Fibroblast of skin of back (primary cell): ENCODE data around the gene TNFRSF14.
"Not testable (repeated sequence)": the region's sequence is repeated elsewhere in the genome, so short reads cannot be mapped to it uniquely, and the experiment has no call there.

Experiments
- DNase-seq: peaks from one replicate; pipeline ENCODE4 v3.0.0-alpha.2; 2013

Gene TNFRSF14

GRCh38 chr1:2539312-2539907 is 16.8 kb upstream of the TNFRSF14 start:
- DNase-seq, result no peak

GRCh38 chr1:2540816-2541492 is 15.2 kb upstream of the TNFRSF14 start:
- DNase-seq, result no peak

GRCh38 chr1:2541619-2542245 is 14.4 kb upstream of the TNFRSF14 start:
- peak; percentile 50 for DNase-seq

DNA sequence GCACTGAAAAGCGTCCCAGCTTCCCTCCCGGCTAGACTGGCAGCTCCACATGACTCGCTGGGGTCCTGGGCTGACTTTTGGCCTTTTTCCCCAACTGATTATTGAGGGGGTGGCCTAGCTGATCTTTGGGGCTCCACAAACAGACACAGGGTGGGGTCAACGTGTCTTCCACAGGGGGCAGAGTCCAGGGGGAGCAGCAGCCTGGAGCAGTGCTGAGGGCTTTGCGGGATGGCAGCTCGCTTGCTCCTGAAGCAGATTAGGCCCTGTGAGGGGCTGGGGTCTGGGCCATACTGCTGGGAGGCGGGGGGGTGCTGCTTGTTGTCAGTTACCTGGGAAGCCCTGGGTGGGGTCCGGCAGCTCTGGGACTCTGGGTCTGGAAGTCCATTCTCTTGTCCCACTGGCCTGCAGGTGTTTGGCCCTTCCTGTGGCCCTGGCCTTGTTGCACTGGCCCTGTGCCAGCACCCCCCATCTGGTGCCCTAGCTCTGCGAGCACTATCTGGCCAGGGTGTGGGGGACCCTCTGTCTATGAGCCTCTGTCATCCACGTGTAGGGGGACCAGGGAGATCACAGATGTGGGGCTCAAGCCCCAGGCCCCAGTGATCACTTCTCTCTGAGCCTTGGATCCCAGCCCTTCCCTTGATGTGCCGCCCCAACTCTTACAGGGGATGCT is 13.8 kb upstream of the TNFRSF14 start:
- no peak for DNase-seq

DNA sequence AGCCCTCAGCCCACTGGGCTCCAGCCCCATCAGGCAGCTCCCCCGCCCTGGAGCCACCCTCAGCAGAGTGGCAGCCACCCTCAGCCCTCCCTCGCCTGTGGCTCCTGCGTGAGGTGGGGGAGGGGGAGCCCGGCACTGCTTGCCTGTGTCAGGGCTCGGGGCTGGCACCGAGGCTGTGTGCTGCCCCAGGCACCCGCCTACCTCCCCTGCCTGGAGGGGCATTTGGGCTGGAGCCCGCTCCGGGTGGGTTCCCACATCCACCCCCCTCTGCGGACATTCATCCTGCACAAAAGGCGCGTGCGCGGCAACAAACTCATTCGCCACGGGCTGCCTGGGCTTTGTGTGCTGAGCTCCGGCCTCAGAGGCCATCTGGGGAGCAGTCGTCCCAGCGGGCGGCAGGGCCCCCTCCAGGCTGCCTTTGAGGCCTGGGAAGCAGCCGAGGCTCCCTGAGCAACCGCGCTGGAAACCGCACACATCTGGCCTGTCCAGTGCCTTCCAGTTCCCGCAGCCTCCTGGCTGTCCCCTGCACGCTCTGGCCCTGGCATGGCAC is 12.6 kb upstream of the TNFRSF14 start:
- peak; percentile 45 for DNase-seq

- no peak for DNase-seq
Observed at GRCh38 chr1:2544093-2544874, 11.9 kb upstream of the TNFRSF14 start.

- DNase-seq, result no peak
Observed at GRCh38 chr1:2544875-2545640, 11.1 kb upstream of the TNFRSF14 start.

DNA sequence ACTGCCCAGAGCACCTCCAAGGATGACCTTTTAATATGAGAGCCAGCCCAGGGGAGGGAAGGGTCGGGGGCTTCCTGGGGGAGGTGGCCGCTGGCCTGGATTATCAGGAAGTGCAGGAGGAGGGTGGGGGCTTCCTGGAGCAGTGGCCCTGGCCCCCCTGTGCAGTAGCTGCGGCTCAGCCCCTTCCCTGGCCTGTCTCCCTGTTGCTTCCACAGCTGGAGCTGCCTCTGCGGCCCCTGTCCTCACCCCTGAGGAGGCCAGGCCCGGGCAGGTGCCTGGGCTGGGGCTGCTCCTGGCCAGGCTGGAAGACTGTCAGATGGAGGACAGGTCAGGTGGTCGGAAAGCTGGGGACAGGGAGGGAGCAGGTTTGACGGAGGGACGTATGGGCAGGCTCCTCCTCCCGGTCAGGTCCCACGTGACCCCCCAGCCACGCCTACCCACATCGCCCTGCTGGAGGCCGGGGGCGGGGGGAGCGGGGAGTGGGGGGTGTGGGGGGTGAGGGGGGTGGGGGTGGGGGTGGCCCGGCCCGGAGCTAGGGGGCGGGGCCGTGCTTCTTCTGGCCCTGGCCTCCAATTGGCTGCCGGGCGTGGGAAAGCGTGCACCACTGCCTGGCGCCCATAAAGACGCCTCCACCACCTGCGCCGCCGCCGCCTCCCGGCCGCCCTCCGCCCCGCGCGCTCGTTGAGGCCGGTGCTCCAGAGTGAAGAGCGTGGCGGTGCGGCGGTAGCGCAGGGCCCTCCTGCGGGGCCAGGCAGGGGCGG is 10.2 kb upstream of the TNFRSF14 start:
- peak; percentile 82 for DNase-seq

- DNase-seq, result peak; percentile 88
Observed at GRCh38 chr1:2546515-2547209, 9.5 kb upstream of the TNFRSF14 start.

- no peak for DNase-seq
Observed at GRCh38 chr1:2547210-2548067, 8.7 kb upstream of the TNFRSF14 start.

DNA sequence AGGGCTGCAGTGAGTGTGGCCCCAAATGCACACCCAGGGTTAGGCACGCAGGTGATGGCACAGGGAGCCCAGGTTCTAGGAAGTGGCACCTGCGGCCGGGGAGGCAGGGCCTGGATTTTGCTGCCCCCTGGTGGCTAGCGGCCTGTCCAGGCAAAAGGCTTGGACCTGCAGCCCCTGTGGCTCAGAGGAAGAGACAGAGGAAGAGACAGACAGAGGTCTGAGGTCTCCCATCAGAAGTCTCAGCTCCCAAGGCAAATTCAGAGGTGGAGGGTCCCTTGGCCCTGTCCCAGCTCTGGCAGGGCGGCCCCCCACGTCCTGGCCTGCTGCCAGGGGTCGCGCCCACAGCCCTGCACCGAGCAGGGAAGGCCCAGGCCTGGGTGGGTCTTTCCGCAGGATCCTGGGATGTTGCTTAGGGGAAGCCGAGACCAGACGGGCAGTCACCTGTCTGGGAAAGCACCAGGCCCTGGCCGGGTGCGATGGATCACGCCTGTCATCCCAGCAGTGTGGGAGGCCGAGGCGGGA is 8.0 kb upstream of the TNFRSF14 start:
- DNase-seq, result peak; percentile 62

DNA sequence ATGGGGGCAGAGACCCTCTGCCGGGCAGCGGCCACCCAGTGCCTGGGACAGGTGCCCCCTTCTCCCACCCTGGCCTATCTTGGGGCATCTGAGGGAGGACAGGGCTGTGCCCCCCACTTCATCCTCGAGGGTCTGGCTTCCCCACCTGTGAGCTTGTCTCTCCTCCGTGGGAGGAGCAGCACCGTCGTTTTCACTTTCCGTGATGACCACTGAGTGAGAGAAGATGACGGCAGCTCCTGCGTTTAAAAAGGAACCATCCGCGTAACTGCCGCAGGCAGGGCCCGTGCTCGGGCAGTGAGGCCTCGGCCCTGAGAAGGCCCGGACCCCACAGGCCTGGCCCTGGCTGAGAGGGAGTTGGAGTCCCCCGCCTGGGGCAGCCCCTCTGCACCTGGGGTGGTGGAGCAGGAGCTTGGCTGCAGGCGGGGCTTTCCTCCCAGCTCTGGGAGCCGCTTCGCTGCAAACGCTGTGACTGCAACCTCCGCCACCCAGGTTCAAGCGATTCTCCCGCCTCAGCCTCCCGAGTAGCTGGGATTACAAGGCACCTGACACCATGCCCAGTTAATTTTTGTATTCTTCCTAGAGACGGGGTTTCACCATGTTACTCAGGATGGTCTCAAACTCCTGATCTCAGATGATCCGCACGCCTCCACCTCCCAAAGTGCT is 6.7 kb upstream of the TNFRSF14 start:
- DNase-seq, result not testable (repeated sequence)

DNA sequence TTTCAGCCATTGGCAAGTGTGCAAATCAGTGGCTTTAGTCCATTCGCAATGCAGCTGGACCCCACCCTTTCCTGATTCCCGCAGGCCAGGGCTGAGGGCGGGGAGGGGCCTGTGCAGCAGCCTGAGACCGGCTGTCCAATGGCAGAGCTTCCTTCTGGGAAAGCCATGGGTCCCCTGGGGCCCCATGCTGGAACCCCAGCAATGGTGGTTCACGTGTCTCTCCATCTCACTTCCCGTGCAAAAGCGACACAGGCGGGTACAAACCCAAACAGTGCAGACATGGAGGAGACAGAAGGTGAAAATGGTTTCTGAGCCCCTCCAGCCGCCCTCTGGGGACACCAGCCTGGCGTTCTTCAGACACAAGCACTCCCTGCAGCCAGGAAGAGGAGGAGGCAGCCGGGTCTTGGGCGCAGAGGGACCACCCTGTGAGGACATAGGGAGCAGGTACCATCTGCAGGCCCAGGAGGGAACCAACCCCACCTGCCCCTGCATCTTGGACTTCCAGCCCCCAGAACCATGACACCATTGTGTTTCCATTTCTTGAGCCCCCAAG is 5.8 kb upstream of the TNFRSF14 start:
- DNase-seq, result not testable (repeated sequence)

GRCh38 chr1:2551544-2551943 is 4.6 kb upstream of the TNFRSF14 start:
- not testable (repeated sequence) for DNase-seq

- DNase-seq, result no peak
Observed at GRCh38 chr1:2552189-2552588, 4.0 kb upstream of the TNFRSF14 start.

- not testable (repeated sequence) for DNase-seq
Observed at GRCh38 chr1:2553076-2553475, 3.1 kb upstream of the TNFRSF14 start.

GRCh38 chr1:2553871-2554620 is 2.1 kb upstream of the TNFRSF14 start:
- DNase-seq, result no peak
